OCI-LY3 (cell line): ENCODE measurements around the gene ACAD11.

Experiments used
- EZH2phosphoT487 ChIP-seq: fragments of 200-600 bp; shearing (Covaris generic); IDR thresholded peaks from 2 replicates; pipeline ENCODE4 v1.6.1; 2018; ENCODE audit warnings: antibody characterized with exemption, mixed run types, low read depth
- TF ChIP-seq, protein P1 (sequence below): fragments of 200-600, 300-600 bp; sonication (generic); IDR thresholded peaks from 2 replicates; pipeline ENCODE4 v1.5.1; 2014; ENCODE audit warnings: antibody characterized with exemption, low read length, low read depth

DNA sequence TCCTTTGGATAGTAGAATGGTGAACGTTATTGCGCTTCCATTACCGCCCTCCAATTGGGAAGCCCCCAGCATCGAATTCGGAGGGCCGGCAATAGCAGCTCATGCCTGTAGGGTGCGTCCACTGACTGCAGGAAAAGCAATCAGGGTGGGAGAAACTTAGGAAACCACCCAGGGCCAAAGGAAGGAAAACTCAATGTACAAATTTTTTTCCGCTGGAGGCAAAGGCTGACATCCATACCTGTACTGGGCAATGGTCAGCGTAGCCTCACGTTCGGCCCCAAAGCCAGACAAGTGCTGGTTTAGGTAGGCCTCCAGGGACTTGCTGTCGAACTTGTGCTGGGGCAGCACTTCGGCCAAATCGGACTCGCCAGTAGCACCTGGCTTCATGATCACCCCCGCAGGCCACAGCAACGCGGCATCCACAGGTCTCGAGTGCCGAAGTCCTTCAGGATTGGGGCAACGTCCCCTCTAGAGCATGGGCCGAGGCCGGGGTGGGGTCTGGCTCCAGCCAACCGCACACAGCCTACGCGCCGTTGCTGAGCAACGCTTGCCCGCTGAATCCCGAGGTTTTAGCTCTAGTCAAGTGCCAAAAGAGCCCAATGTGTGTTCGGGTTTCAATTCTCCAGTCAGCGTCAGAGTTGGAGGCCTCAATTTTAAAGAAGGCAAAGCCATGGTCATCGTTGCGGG lies at the start of gene ACAD11:
- TF ChIP-seq, protein P1, sequence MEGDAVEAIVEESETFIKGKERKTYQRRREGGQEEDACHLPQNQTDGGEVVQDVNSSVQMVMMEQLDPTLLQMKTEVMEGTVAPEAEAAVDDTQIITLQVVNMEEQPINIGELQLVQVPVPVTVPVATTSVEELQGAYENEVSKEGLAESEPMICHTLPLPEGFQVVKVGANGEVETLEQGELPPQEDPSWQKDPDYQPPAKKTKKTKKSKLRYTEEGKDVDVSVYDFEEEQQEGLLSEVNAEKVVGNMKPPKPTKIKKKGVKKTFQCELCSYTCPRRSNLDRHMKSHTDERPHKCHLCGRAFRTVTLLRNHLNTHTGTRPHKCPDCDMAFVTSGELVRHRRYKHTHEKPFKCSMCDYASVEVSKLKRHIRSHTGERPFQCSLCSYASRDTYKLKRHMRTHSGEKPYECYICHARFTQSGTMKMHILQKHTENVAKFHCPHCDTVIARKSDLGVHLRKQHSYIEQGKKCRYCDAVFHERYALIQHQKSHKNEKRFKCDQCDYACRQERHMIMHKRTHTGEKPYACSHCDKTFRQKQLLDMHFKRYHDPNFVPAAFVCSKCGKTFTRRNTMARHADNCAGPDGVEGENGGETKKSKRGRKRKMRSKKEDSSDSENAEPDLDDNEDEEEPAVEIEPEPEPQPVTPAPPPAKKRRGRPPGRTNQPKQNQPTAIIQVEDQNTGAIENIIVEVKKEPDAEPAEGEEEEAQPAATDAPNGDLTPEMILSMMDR: peak; percentile 64
- TF ChIP-seq EZH2phosphoT487: no peak
